Suppressor macrophage treated with lipopolysaccharide for 4 hours (primary cell): Measurements from ENCODE around the gene CCR4.
A peak's percentile ranks its signal among the peaks of the same experiment; 100 is the strongest.
"Not testable (repeated sequence)": the region's sequence is repeated elsewhere in the genome, so short reads cannot be mapped to it uniquely, and the experiment has no call there.

ENCODE experiments used
- DNase-seq: peaks from one replicate; pipeline ENCODE4 v3.0.0-alpha.2; 2020

The CCR4 gene

DNA sequence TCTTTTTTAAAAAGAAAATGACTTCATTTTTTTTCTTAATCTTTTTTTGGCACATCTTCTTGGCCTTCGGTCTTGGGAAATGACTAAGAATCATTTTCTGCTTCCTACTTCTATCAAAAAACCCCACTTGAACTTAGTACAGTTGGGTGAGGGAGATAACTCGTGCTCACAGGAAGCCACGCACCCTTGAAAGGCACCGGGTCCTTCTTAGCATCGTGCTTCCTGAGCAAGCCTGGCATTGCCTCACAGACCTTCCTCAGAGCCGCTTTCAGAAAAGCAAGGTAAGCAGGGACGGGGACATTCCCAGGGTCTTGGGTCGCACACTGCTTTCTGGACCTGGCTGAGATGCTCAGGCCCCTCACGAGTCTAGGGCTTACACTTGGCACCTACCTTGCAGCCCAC lies at the start of gene CCR4:
Gene CCR4 (plus strand): TSS at position 235 of the 402 bp plus-strand sequence. CDS start 1,779 bp downstream, outside the sequence.
- peak; percentile 64 for DNase-seq

- DNase-seq = not testable (repeated sequence)
Observed at GRCh38 chr3:32902887-32903371, 48.5 kb upstream of the CCR4 start.

DNA sequence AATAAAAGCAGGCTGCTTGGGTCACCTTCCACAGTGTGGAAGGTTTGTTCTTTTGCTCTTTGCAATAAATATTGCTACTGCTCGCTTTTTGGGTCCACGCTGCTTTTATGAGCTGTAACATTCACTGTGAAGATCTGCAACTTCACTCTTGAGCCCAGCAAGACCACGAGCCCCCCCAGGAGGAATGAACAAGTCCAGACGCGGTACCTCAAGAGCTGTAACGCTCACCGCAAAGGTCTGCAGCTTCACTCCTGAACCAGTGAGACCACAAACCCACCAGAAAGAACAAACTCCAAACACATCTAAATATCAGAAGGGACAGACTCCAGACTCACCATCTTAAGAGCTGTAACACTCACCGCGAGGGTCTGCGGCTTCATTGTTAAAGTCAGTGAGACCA lies 47.5 kb upstream of the CCR4 start:
- DNase-seq = no peak

GRCh38 chr3:32909999-32910398 lies 41.4 kb upstream of the CCR4 start:
- DNase-seq = no peak

- DNase-seq = no peak
Observed at GRCh38 chr3:32910954-32911353, 40.5 kb upstream of the CCR4 start.

DNA sequence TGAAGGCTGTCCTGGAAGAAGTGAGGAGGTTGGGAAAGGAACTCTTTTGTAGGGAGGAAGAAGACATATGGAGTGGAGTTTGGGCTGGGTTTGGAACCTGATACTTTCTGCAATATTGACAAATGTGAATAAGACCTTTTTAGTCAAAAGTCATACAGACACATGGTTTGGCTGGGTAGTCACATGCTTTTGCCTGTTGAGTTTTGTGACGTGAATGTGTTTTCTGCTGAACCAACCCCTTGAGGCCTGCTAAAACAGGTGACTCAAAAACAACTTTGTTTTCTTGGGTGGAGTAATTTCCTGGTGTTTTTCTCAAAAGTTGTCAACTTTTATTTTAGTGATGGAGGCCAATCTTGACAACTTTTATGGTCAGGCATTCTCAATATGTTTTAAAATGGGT lies 39.4 kb upstream of the CCR4 start:
- no peak for DNase-seq

- no peak for DNase-seq
Observed at GRCh38 chr3:32913790-32914446, 37.5 kb upstream of the CCR4 start.

DNA sequence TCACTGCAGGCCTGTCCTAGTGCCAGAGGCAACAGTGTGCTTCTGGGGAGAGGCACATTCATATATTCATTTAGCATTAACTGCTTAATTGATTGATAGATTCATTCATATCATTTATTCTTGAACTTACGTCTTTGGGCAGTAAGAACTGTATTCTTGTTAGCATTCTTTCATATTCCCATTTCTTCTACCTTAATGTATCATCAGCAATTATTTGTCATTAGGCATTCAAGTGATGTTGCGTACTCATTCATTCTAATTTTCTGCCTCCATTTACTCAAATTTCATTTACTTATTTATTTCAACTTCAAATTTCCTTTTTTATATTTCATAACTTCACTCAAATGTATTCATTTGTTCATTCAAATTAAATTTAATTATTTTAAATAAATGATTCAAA lies 31.5 kb upstream of the CCR4 start:
- DNase-seq = no peak

GRCh38 chr3:32922078-32922477 lies 29.4 kb upstream of the CCR4 start:
- no peak for DNase-seq

GRCh38 chr3:32930161-32930560 lies 21.3 kb upstream of the CCR4 start:
- DNase-seq = no peak

- DNase-seq = not testable (repeated sequence)
Observed at GRCh38 chr3:32931273-32931672, 20.2 kb upstream of the CCR4 start.

GRCh38 chr3:32934150-32934742 lies 17.2 kb upstream of the CCR4 start:
- DNase-seq = peak; percentile 49

DNA sequence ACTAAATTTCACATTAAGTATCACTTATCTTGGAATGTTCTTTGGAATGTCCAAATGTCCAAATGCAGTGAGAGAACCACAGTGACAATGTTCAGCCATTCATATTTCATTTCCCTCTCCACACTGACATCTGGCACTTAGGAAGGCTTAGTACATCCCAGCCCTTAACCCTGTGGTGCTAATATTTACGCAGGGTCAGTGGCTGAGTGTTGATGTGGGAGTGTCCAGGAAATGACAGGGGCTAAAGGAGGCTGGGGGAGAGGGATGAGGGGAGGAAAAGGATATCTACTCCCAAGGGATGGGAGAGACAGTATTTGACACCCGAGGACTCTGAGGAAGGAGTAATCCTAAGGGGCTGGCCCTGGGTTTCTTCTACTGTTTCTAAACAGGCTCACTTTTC lies 14.1 kb upstream of the CCR4 start:
- DNase-seq = no peak

GRCh38 chr3:32939531-32940284 lies 11.7 kb upstream of the CCR4 start:
- not testable (repeated sequence) for DNase-seq

- no peak for DNase-seq
Observed at GRCh38 chr3:32940726-32941125, 10.7 kb upstream of the CCR4 start.

GRCh38 chr3:32945136-32945535 lies 6.3 kb upstream of the CCR4 start:
- DNase-seq = no peak

DNA sequence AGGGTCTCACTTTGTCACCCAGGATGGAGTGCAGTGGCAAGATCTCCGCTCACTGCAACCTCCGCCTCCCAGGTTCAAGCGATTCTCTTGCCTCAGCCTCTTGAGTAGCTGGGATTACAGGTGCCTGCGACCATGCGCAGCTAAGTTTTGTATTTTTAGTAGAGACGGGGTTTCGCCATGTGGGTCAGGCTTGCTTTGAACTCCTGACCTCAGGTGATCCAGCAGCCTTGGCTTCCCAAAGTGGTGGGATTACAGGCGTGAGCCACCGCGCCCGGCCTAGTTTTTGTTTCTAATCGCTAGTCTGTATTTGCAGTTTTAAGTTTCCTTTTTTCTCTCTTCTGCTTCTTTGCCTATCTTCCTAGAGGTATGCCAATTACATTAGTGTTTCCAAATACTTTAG lies 5.8 kb upstream of the CCR4 start:
- not testable (repeated sequence) for DNase-seq

GRCh38 chr3:32946973-32947788 lies 4.3 kb upstream of the CCR4 start:
- no peak for DNase-seq

GRCh38 chr3:32947789-32948238 lies 3.6 kb upstream of the CCR4 start:
- peak; percentile 91 for DNase-seq

DNA sequence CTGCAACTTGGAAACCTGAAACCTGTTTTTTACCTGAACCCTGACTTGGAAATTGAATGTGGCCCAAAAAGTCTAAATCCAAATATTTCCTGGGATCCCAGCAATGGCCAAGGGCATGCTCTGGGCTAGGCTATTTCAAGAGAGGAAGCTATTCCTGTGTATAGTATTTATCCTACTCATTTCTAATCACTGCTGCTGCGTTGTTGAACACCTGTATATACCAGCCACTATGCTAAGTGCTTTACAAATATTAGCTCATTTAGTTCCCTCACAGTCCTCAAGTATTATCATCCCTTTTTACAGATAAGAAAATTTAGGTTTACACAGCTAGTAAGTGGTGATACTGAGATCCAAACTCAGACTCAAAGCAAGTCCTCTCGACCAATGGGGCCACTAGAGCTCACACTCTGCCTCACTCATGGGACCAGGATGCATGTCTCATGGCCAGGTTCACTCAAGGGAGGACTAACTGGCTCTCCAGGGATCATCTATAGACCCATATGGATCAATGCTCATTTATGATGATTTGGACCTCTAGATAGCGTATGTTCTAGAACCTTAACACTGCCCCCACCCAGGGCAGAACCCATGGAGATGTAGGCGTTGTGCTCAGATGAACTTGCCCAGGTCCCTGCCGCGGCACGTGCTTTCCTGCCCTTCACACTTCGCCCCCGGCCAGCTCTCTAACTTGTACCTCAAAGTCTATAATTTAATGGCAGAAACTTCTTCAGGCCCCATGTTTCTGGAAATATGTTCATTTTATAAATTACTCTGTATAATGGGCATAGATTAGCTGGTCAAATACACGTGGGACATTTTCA lies 2.6 kb upstream of the CCR4 start:
- no peak for DNase-seq

DNA sequence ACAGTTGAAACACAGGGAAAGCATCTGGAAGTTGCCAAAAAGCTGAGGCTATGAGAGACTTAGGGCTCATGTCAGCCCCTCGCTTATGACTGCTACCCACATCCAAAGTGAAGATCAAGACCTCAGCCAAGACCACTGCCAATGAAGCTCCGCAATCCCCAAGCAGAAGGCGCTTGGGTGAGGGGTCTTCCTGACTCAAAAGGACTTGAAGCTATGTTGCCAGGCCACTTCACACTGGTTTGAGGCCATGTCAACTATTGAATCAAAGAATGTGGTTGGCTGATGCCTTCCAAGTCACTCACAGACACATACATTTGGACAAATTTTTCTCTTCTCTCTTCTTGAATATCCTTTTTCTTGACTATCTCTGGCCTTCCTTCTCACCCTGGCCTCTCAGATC lies 928 bp upstream of the CCR4 start:
- DNase-seq = no peak
